ENCODE data around the gene FAM20C.

Gene FAM20C

DNA sequence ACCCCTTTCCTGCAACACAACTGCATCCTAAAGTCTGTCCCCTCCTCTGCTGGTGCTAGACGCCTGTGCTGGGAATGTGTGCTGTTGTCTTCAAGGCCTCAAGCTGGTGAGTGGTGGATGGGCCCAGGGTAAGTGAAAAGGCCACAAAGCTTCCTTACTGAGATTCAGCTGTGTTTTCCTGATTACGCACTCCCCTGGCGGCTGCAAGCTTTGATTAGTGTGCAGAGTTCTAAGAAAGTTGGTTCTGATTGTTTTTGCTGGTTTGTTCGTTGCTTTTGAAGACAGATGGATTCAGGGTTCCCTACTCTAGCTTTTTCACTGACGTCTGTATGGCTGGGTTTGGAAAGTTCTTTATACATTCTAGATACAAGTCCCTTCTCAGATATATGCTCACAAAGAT is 85.7 kb downstream of the FAM20C start:
- Histone ChIP-seq H3K4me3 (ENCODE audit: low read length) (no peak overlapping the region), H3K79me1 (ENCODE audit: low read length) (no peaks in the 10 kb centered on the region), H3K9ac (ENCODE audit: low read length) (no peak overlapping the region), H3K27me3 (ENCODE audit: insufficient read depth, low read length, poor library complexity) (no peaks in the 10 kb centered on the region), H2BK15ac (replicated peaks; ENCODE audit: low read depth) (no peak overlapping the region), H3K18ac (ENCODE audit: low read length) (no peak overlapping the region), H3K36me3 (ENCODE audit: control insufficient read depth, insufficient read depth, low read length) (no peaks in the 10 kb centered on the region), H2BK5ac (ENCODE audit: low read length) (no peak overlapping the region), H2AK5ac (ENCODE audit: low read length) (no peak overlapping the region), H3K4me1 (ENCODE audit: control insufficient read depth, low read depth, low read length) (no peaks in the 10 kb centered on the region), H4K8ac (ENCODE audit: low read depth, low read length) (no peak overlapping the region), H3K4me2 (ENCODE audit: low read length) (no peak overlapping the region), H3K4ac (ENCODE audit: low read depth, low read length) (no peak overlapping the region), H3K23ac (ENCODE audit: low read length) (no peak overlapping the region), H3K56ac (ENCODE audit: low read length) (no peak overlapping the region), H4K5ac (ENCODE audit: low read length) (no peak overlapping the region), H3K27ac (ENCODE audit: low read depth, low read length) (no peak overlapping the region), H2BK120ac (ENCODE audit: low read depth, low read length) (no peak overlapping the region), H3K79me2 (ENCODE audit: control insufficient read depth, insufficient read depth, low read length) (no peaks in the 10 kb centered on the region)
- no CpG with 5 or more reads among the region's 5 CpGs for WGBS (ENCODE audit: extremely low coverage, insufficient coverage, low lambda C conversion rate)
- DNase-seq, result no peak

DNA sequence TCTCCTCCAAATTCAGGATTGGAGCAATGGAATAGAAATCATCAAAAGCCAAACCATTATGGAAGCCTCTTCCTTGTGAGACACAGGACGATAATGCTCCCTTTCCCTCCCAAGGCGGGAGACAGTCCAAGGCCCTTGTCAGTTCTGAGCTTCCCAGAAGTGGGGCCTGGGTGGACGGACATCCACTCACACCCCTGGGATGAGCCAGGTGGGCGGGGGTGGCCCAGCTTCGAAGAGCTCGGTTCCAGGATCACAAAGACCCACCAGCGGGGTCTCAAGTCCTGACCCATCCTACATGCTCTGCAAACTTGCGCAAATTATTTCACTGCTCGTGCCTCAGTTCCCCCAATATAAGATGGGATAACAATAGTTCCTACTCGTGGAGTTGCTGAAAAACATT is 87.5 kb downstream of the FAM20C start:
- no peak overlapping the region for H3K4me3 ChIP-seq (ENCODE audit: low read length)
- H3K4me1 ChIP-seq (ENCODE audit: control insufficient read depth, low read depth, low read length), result no peaks in the 10 kb centered on the region
- H3K27me3 ChIP-seq (ENCODE audit: insufficient read depth, low read length, poor library complexity), result no peaks in the 10 kb centered on the region
- no peak overlapping the region for H4K8ac ChIP-seq (ENCODE audit: low read depth, low read length)
- no peak for DNase-seq
- H3K27ac ChIP-seq (ENCODE audit: low read depth, low read length), result no peak overlapping the region
- no peak overlapping the region for H3K4ac ChIP-seq (ENCODE audit: low read depth, low read length)
- H3K18ac ChIP-seq (ENCODE audit: low read length), result no peak overlapping the region
- H2BK5ac ChIP-seq (ENCODE audit: low read length), result no peak overlapping the region
- H2BK120ac ChIP-seq (ENCODE audit: low read depth, low read length), result no peak overlapping the region
- H3K36me3 ChIP-seq (ENCODE audit: control insufficient read depth, insufficient read depth, low read length), result no peaks in the 10 kb centered on the region
- H2AK5ac ChIP-seq (ENCODE audit: low read length), result no peak overlapping the region
- no peak overlapping the region for H3K9ac ChIP-seq (ENCODE audit: low read length)
- H3K79me1 ChIP-seq (ENCODE audit: low read length), result no peaks in the 10 kb centered on the region
- no peak overlapping the region for H3K23ac ChIP-seq (ENCODE audit: low read length)
- WGBS (ENCODE audit: extremely low coverage, insufficient coverage, low lambda C conversion rate), result no CpG with 5 or more reads among the region's 10 CpGs
- no peak overlapping the region for H3K4me2 ChIP-seq (ENCODE audit: low read length)
- no peaks in the 10 kb centered on the region for H3K79me2 ChIP-seq (ENCODE audit: control insufficient read depth, insufficient read depth, low read length)
- no peak overlapping the region for H2BK15ac ChIP-seq (replicated peaks; ENCODE audit: low read depth)
- no peak overlapping the region for H4K5ac ChIP-seq (ENCODE audit: low read length)
- no peak overlapping the region for H3K56ac ChIP-seq (ENCODE audit: low read length)

- Histone ChIP-seq H3K9ac (ENCODE audit: low read length) (no peak overlapping the region), H2AK5ac (ENCODE audit: low read length) (no peak overlapping the region), H3K23ac (ENCODE audit: low read length) (no peak overlapping the region), H3K4me2 (ENCODE audit: low read length) (no peak overlapping the region), H2BK15ac (replicated peaks; ENCODE audit: low read depth) (no peak overlapping the region), H2BK5ac (ENCODE audit: low read length) (no peak overlapping the region), H3K79me2 (ENCODE audit: control insufficient read depth, insufficient read depth, low read length) (no peaks in the 10 kb centered on the region), H3K4me3 (ENCODE audit: low read length) (no peak overlapping the region), H4K8ac (ENCODE audit: low read depth, low read length) (no peak overlapping the region), H3K56ac (ENCODE audit: low read length) (no peak overlapping the region), H3K27me3 (ENCODE audit: insufficient read depth, low read length, poor library complexity) (no peaks in the 10 kb centered on the region), H3K36me3 (ENCODE audit: control insufficient read depth, insufficient read depth, low read length) (no peaks in the 10 kb centered on the region), H3K18ac (ENCODE audit: low read length) (no peak overlapping the region), H3K4me1 (ENCODE audit: control insufficient read depth, low read depth, low read length) (no peaks in the 10 kb centered on the region), H3K4ac (ENCODE audit: low read depth, low read length) (no peak overlapping the region), H2BK120ac (ENCODE audit: low read depth, low read length) (no peak overlapping the region), H3K27ac (ENCODE audit: low read depth, low read length) (no peak overlapping the region), H4K5ac (ENCODE audit: low read length) (no peak overlapping the region), H3K79me1 (ENCODE audit: low read length) (no peaks in the 10 kb centered on the region)
- WGBS (ENCODE audit: extremely low coverage, insufficient coverage, low lambda C conversion rate), result no CpG with 5 or more reads among the region's 11 CpGs
- no peak for DNase-seq
Observed at GRCh38 chr7:280461-280860, 88.1 kb downstream of the FAM20C start.

- Histone ChIP-seq H3K56ac (ENCODE audit: low read length) (no peak overlapping the region), H2BK5ac (ENCODE audit: low read length) (no peak overlapping the region), H3K23ac (ENCODE audit: low read length) (no peak overlapping the region), H4K5ac (ENCODE audit: low read length) (no peak overlapping the region), H3K27ac (ENCODE audit: low read depth, low read length) (no peak overlapping the region), H2AK5ac (ENCODE audit: low read length) (no peak overlapping the region), H3K4me3 (ENCODE audit: low read length) (no peak overlapping the region), H2BK120ac (ENCODE audit: low read depth, low read length) (no peak overlapping the region), H4K8ac (ENCODE audit: low read depth, low read length) (no peak overlapping the region), H3K9ac (ENCODE audit: low read length) (no peak overlapping the region), H2BK15ac (replicated peaks; ENCODE audit: low read depth) (no peak overlapping the region), H3K79me1 (ENCODE audit: low read length) (no peaks in the 10 kb centered on the region), H3K18ac (ENCODE audit: low read length) (no peak overlapping the region), H3K79me2 (ENCODE audit: control insufficient read depth, insufficient read depth, low read length) (no peaks in the 10 kb centered on the region), H3K4ac (ENCODE audit: low read depth, low read length) (no peak overlapping the region), H3K4me2 (ENCODE audit: low read length) (no peak overlapping the region), H3K36me3 (ENCODE audit: control insufficient read depth, insufficient read depth, low read length) (no peaks in the 10 kb centered on the region), H3K4me1 (ENCODE audit: control insufficient read depth, low read depth, low read length) (no peaks in the 10 kb centered on the region), H3K27me3 (ENCODE audit: insufficient read depth, low read length, poor library complexity) (no peaks in the 10 kb centered on the region)
- DNase-seq, result no peak
- WGBS (ENCODE audit: extremely low coverage, insufficient coverage, low lambda C conversion rate), result no CpG with 5 or more reads among the region's 8 CpGs
Observed at GRCh38 chr7:281637-282036, 89.3 kb downstream of the FAM20C start.

DNA sequence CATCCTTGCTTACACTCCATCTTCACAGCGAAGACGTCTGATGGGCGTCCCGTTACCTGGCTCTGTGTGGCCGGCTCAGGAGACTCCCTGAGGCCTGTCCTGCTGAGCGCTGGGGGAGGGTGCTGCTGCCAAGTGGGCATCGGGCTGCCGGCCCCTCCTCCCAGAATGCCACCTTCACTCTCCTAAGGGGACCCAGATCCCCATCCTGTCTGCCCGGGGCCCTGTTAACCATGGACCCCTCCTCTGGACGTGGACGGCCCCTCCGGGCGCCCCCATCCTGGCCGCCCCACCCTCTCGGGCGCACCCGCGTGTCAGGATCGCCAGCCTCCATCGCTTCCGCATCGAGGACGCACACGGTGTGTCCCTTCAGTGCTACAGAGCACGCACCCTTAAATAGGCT is 90.2 kb downstream of the FAM20C start:
- Histone ChIP-seq H2BK5ac (ENCODE audit: low read length) (no peak overlapping the region), H2BK120ac (ENCODE audit: low read depth, low read length) (no peak overlapping the region), H3K9ac (ENCODE audit: low read length) (no peak overlapping the region), H3K27ac (ENCODE audit: low read depth, low read length) (no peak overlapping the region), H3K4ac (ENCODE audit: low read depth, low read length) (no peak overlapping the region), H2BK15ac (replicated peaks; ENCODE audit: low read depth) (no peak overlapping the region), H3K27me3 (ENCODE audit: insufficient read depth, low read length, poor library complexity) (no peaks in the 10 kb centered on the region), H4K8ac (ENCODE audit: low read depth, low read length) (no peak overlapping the region), H3K79me2 (ENCODE audit: control insufficient read depth, insufficient read depth, low read length) (no peaks in the 10 kb centered on the region), H3K4me2 (ENCODE audit: low read length) (no peak overlapping the region), H2AK5ac (ENCODE audit: low read length) (no peak overlapping the region), H3K23ac (ENCODE audit: low read length) (no peak overlapping the region), H4K5ac (ENCODE audit: low read length) (no peak overlapping the region), H3K4me1 (ENCODE audit: control insufficient read depth, low read depth, low read length) (no peaks in the 10 kb centered on the region), H3K4me3 (ENCODE audit: low read length) (no peak overlapping the region), H3K56ac (ENCODE audit: low read length) (no peak overlapping the region), H3K18ac (ENCODE audit: low read length) (no peak overlapping the region), H3K36me3 (ENCODE audit: control insufficient read depth, insufficient read depth, low read length) (no peaks in the 10 kb centered on the region), H3K79me1 (ENCODE audit: low read length) (no peaks in the 10 kb centered on the region)
- WGBS (ENCODE audit: extremely low coverage, insufficient coverage, low lambda C conversion rate), result no CpG with 5 or more reads among the region's 25 CpGs
- no peak for DNase-seq

Data from mesendoderm (in vitro differentiated cells).